Adrenal gland (tissue), 5 donors: ENCODE measurements around the gene EZH1.

ENCODE experiments used
- CTCF ChIP-seq, 6 experiments: fragments of 450-650 bp in 4 of 6; fragments of 200-600 bp in 2 of 6; sonication (generic) in 1 of 6; IDR thresholded peaks; 1 replicate in 5 of 6; 2 replicates in 1 of 6; pipeline versions ENCODE4 v1.5.1 to v1.8.0; 2016 to 2021; ENCODE audit warnings: antibody characterized with exemption in 6 of 6, mild to moderate bottlenecking in 2 of 6, moderate library complexity in 1 of 6
- POLR2A ChIP-seq, 2 donors: fragments of 450-650 bp; IDR thresholded peaks; one replicate each; pipeline ENCODE4 v1.6.1; 2017; ENCODE audit warnings: antibody characterized with exemption in 2 of 2, mild to moderate bottlenecking in 2 of 2, moderate library complexity in 1 of 2
- donor health status: DM: no; HTN: no; CAD: no.

DNA sequence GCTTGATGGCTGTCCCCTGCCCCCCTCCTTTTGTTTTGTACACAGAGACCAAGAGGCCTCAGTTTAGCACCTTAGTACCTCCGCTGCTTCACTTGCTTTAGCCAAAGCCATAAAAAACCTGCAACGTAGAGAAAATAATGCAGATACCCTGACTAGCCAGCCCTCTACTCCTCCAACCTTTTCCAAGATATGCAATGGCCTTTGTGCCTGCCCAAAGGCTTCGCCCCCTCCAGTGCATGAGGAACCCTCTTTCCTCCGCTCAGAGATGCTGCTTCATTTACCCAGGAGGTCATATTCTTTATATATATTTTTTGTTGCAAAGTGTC is 45.5 kb downstream of the EZH1 start:
- TF ChIP-seq CTCF (IDR thresholded peaks at IDR 0.05) (no peak), POLR2A (IDR thresholded peaks at IDR 0.05) (no peak)
